IMR-90 (cell line): ENCODE measurements around the gene NUFIP2. TPM values are rescaled to one million over a fixed set of nuclear protein-coding genes. Genes with fewer than 3 reads are reported as not detected.
A peak's percentile ranks its signal among the peaks of the same experiment; 100 is the strongest.

Source experiments
- ATAC-seq: fragments of 200-7000 bp; cut with Tn5 transposase; 2 replicates; pipeline ENCODE4 v1.9.1; 2020; ENCODE audit warnings: low read depth, mild to moderate bottlenecking, moderate library complexity
- BruUV-seq: library from RNA; stranded (reverse); fragments of 400-500 nt; replicated peaks from 2 replicates; lab custom pipeline; 2021; lab: Mats Ljungman, UMichigan
- CTCF ChIA-PET: fragments of 300-600 bp; formaldehyde crosslinking; extraction: SDS; loops from one replicate; lab custom pipeline; 2021; ENCODE audit warnings: antibody characterized with exemption; lab: Yijun Ruan, JAX
- POLR2A ChIA-PET: fragments of 300-600 bp; sonication (Branson Sonifier 250); formaldehyde crosslinking; loops from one replicate; lab custom pipeline; 2022; ENCODE audit warnings: antibody characterized with exemption; ENCODE audit not compliant: unreplicated experiment; lab: Charles Lee
- DNase-seq: peaks from one replicate; pipeline ENCODE4 v3.0.0; 2013
- H2AFZ ChIP-seq: replicated peaks from 2 replicates; pipeline ENCODE3; 2013; ENCODE audit warnings: low read length, mild to moderate bottlenecking; ENCODE audit not compliant: poor library complexity
- H2AK5ac ChIP-seq: 2 replicates; pipeline ENCODE4 v1.6.1; 2013; ENCODE audit warnings: low read depth, low read length, inconsistent platforms
- H2AK9ac ChIP-seq: replicated peaks from 2 replicates; pipeline ENCODE3; 2013; ENCODE audit warnings: mild to moderate bottlenecking, low read depth, low read length, moderate library complexity; ENCODE audit not compliant: poor library complexity
- H2BK120ac ChIP-seq: 2 replicates; pipeline ENCODE4 v1.6.1; 2013; ENCODE audit warnings: low read depth, low read length, inconsistent platforms
- H2BK15ac ChIP-seq: 3 replicates; pipeline ENCODE4 v1.6.1; 2013; ENCODE audit warnings: low read depth, low read length, inconsistent platforms
- H2BK20ac ChIP-seq: 2 replicates; pipeline ENCODE4 v1.6.1; 2013; ENCODE audit warnings: low read depth, mild to moderate bottlenecking, inconsistent platforms, low read length, moderate library complexity
- H2BK5ac ChIP-seq: 2 replicates; pipeline ENCODE4 v1.6.1; 2013; ENCODE audit warnings: mild to moderate bottlenecking, low read depth, low read length, inconsistent platforms; ENCODE audit not compliant: poor library complexity, severe bottlenecking
- H3K14ac ChIP-seq: replicated peaks from 2 replicates; pipeline ENCODE4 v1.6.1; 2013; ENCODE audit warnings: low read depth, low read length, inconsistent platforms
- H3K18ac ChIP-seq: 2 replicates; pipeline ENCODE4 v1.6.1; 2013; ENCODE audit warnings: low read depth, low read length, control low read depth
- H3K23ac ChIP-seq: 2 replicates; pipeline ENCODE4 v1.6.1; 2013; ENCODE audit warnings: low read depth, low read length, inconsistent platforms
- H3K27ac ChIP-seq: 2 replicates; pipeline ENCODE4 v1.5.1; 2013; ENCODE audit warnings: mild to moderate bottlenecking, control low read depth, low read length; ENCODE audit not compliant: insufficient read depth
- H3K27me3 ChIP-seq: 2 replicates; pipeline ENCODE4 v1.6.1; 2013; ENCODE audit warnings: low read length; ENCODE audit not compliant: control insufficient read depth, insufficient read depth
- H3K36me3 ChIP-seq: 2 replicates; pipeline ENCODE4 v1.6.1; 2013; ENCODE audit warnings: low read length, mixed read lengths; ENCODE audit not compliant: control insufficient read depth, insufficient read depth
- H3K4ac ChIP-seq: 2 replicates; pipeline ENCODE4 v1.6.1; 2013; ENCODE audit warnings: low read depth, low read length, inconsistent platforms
- H3K4me1 ChIP-seq: 2 replicates; pipeline ENCODE4 v1.6.1; 2013; ENCODE audit warnings: low read length, mixed read lengths; ENCODE audit not compliant: control insufficient read depth, insufficient read depth
- H3K4me2 ChIP-seq: 2 replicates; pipeline ENCODE4 v1.6.1; 2013; ENCODE audit warnings: low read depth, mild to moderate bottlenecking, control low read depth, low read length, moderate library complexity
- H3K4me3 ChIP-seq: 2 replicates; pipeline ENCODE4 v1.5.1; 2013; ENCODE audit warnings: low read depth, mild to moderate bottlenecking, control low read depth, low read length, moderate library complexity; ENCODE audit not compliant: insufficient read depth
- H3K56ac ChIP-seq: 2 replicates; pipeline ENCODE4 v1.6.1; 2013; ENCODE audit warnings: low read length, inconsistent platforms; ENCODE audit not compliant: insufficient read depth; ENCODE audit errors: extremely low read depth
- H3K79me1 ChIP-seq, 2 experiments: 2 replicates each; pipeline ENCODE4 v1.6.1; 2013; ENCODE audit warnings: low read length in 2 of 2, inconsistent platforms in 1 of 2, low read depth in 1 of 2
- H3K9ac ChIP-seq: 2 replicates; pipeline ENCODE4 v1.6.1; 2013; ENCODE audit warnings: low read depth, low read length, control low read depth
- H3K9me1 ChIP-seq: 2 replicates; pipeline ENCODE4 v1.6.1; 2013; ENCODE audit warnings: low read length, inconsistent platforms; ENCODE audit not compliant: insufficient read depth
- H3K9me3 ChIP-seq: 2 replicates; pipeline ENCODE4 v1.6.1; 2013; ENCODE audit warnings: low read length; ENCODE audit not compliant: control insufficient read depth, insufficient read depth
- H4K20me1 ChIP-seq: 2 replicates; pipeline ENCODE4 v1.6.1; 2013; ENCODE audit warnings: low read length, inconsistent platforms; ENCODE audit not compliant: insufficient read depth
- H4K5ac ChIP-seq: 2 replicates; pipeline ENCODE4 v1.6.1; 2013; ENCODE audit warnings: mild to moderate bottlenecking, low read depth, low read length, control low read depth
- H4K8ac ChIP-seq, 2 experiments: 2 replicates each; pipeline ENCODE4 v1.6.1; 2013; ENCODE audit warnings: low read depth in 2 of 2, low read length in 2 of 2, control low read depth in 1 of 2, inconsistent platforms in 1 of 2
- H4K91ac ChIP-seq: 2 replicates; pipeline ENCODE4 v1.6.1; 2013; ENCODE audit warnings: low read depth, low read length, inconsistent platforms; ENCODE audit not compliant: insufficient read depth
- CEBPB ChIP-seq: IDR thresholded peaks from 2 replicates; pipeline ENCODE4 v1.6.1; 2012; ENCODE audit warnings: low read depth, low read length, improper control_type of control experiment
- FOS ChIP-seq: fragments of 150-350 bp; IDR thresholded peaks from 2 replicates; pipeline ENCODE4 v1.6.1; 2016; ENCODE audit warnings: low read depth, low read length
- WGBS, 2 experiments: methylation state at CpG; one replicate each; pipeline versions ENCODE4 v1.1.5 to v1.1.7; 2013; ENCODE audit warnings: missing lambda C conversion rate in 2 of 2; ENCODE audit not compliant: insufficient read length in 1 of 2; ENCODE audit errors: extremely low coverage in 2 of 2; 5-methylcytosine and 5-hydroxymethylcytosine counted together
- dilution Hi-C: fragments of 300-500 bp; cut with HindIII; formaldehyde crosslinking; loops from one replicate; pipeline ENCODE4 v1.14.3; 2018; ENCODE audit warnings: low sequenced_read_pairs; ENCODE audit not compliant: unreplicated experiment
- in situ Hi-C: fragments of 300-500 bp; cut with MboI; formaldehyde crosslinking; loops from 3 replicates; pipeline ENCODE4 v1.14.3; 2019; ENCODE audit warnings: low sequenced_read_pairs, inconsistent platforms, mixed read lengths
- intact Hi-C: fragments of 100-400 bp; cut with micrococcal nuclease; formaldehyde crosslinking; loops from 2 replicates; pipeline ENCODE4 v1.10.0; 2022
- polyA plus RNA-seq, 3 experiments: library from polyadenylated mRNA; depleted of rRNA; stranded (reverse); fragments of >200 nt; gene quantifications; 2 replicates each; pipeline ENCODE4 v1.2.3, GENCODE V29; 2012; ENCODE audit warnings: low replicate concordance in 1 of 3
- total RNA-seq: library from RNA; depleted of rRNA; stranded (reverse); fragments of >200 nt; gene quantifications from 2 replicates; pipeline ENCODE4 v1.2.3, GENCODE V29; 2012
- TF ChIP-seq, protein P1 (sequence below): fragments of 150-350 bp; IDR thresholded peaks from 2 replicates; pipeline ENCODE4 v1.6.1; 2017; ENCODE audit warnings: mild to moderate bottlenecking, antibody characterized with exemption, low read length, low read depth

NUFIP2 gene
- total and polyA plus RNA-seq, 2 of the 4 experiments (the other 2 are of a cell fraction), result 8.9 to 25.6 TPM

DNA sequence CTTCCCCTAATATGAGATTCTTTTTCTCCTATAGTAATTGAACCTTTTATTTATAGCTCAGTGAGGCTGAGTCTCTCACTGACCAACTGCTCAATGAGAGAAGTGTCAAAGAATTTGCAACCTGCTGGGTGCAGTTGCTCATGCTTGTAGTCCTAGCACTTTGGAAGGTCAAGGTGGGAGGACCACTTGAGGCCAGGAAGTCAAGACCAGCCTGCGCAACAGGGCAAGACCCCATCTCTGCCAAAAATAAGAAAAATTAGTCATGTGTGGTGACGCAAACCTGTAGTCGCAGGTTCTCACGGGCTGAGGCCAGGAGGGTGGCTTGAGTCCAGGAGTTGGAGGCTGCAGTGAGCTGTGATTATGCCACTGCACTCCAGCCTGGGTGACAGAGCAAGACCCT is 78.2 kb downstream of the NUFIP2 start:
- dilution Hi-C loops (no loop called here), intact Hi-C loops (no loop called here)
- no peak overlapping the region for H2AK5ac ChIP-seq

More for the DNA sequence above, 78.2 kb downstream of the NUFIP2 start:
- no peak overlapping the region for H2BK20ac ChIP-seq
- ChIA-PET POLR2A (no interaction called here), CTCF (interaction anchor here (1.1 to 3.4 kb wide), 3 partner anchors 67 to 92 kb away, joined by 3 to 13 read pairs (median 4); no protein-coding TSS in a partner anchor)
- H3K27me3 ChIP-seq, result no peaks in the 10 kb centered on the region
- H3K9ac ChIP-seq, result no peak overlapping the region
- no peak overlapping the region for H3K27ac ChIP-seq
- H3K9me3 ChIP-seq, result no peaks in the 10 kb centered on the region
- no peak overlapping the region for H3K4me3 ChIP-seq
- in situ Hi-C loops, result loop anchor here (5.0 kb wide), 1 partner anchor 68 kb away; no protein-coding TSS in a partner anchor
- H4K91ac ChIP-seq, result no peak overlapping the region
- H3K23ac ChIP-seq, result no peak overlapping the region
- H3K18ac ChIP-seq, result no peak overlapping the region
- H4K5ac ChIP-seq, result no peak overlapping the region
- no peaks in the 10 kb centered on the region for H4K20me1 ChIP-seq
- peaks cover 2% of the 10 kb centered on the region; the same call in 1 of the 2 replicates for H3K4me1 ChIP-seq
- no peaks in the 10 kb centered on the region for H3K36me3 ChIP-seq
- no peak overlapping the region for H3K14ac ChIP-seq
- no peak overlapping the region for H2BK15ac ChIP-seq
- no peak overlapping the region for H2AFZ ChIP-seq
- no TSS peak for BruUV-seq
- no peak overlapping the region for H3K4me2 ChIP-seq
- H3K79me1 ChIP-seq, result no peaks in the 10 kb centered on the region
- peak; percentile 55 for DNase-seq
- no peak overlapping the region for H3K4ac ChIP-seq
- H2AK9ac ChIP-seq, result no peak overlapping the region
- no CpG with 5 or more reads among the region's 4 CpGs for WGBS, 2 experiments
- no peak for ATAC-seq
- H3K9me1 ChIP-seq, result peaks cover 13% of the 10 kb centered on the region
- no peak overlapping the region for H4K8ac ChIP-seq
- H2BK5ac ChIP-seq, result no peak overlapping the region
- no peak overlapping the region for H3K56ac ChIP-seq
- H2BK120ac ChIP-seq, result no peak overlapping the region
- TF ChIP-seq, protein P1, sequence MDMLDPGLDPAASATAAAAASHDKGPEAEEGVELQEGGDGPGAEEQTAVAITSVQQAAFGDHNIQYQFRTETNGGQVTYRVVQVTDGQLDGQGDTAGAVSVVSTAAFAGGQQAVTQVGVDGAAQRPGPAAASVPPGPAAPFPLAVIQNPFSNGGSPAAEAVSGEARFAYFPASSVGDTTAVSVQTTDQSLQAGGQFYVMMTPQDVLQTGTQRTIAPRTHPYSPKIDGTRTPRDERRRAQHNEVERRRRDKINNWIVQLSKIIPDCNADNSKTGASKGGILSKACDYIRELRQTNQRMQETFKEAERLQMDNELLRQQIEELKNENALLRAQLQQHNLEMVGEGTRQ, result no peak
- TF ChIP-seq FOS (no peak), CEBPB (peak; percentile 10; the same call in 1 of the 2 replicates)
